Parathyroid adenoma (tissue), 2 donors: ENCODE data around the gene RBKS.

Experiments
- H2AFZ ChIP-seq: fragments of 300-600 bp; sonication (generic); one replicate; pipeline ENCODE4 v1.7.0; 2017; ENCODE audit warnings: antibody characterized with exemption, mild to moderate bottlenecking
- H3K27ac ChIP-seq: fragments of 300-600 bp; sonication (generic); one replicate; pipeline ENCODE4 v1.7.0; 2017
- H3K27me3 ChIP-seq: fragments of 300-600 bp; sonication (generic); one replicate; pipeline ENCODE4 v1.7.0; 2017; ENCODE audit warnings: low read length; ENCODE audit not compliant: control insufficient read depth, insufficient read depth
- H3K36me3 ChIP-seq: fragments of 300-600 bp; sonication (generic); one replicate; pipeline ENCODE4 v1.7.0; 2017; ENCODE audit warnings: low read length; ENCODE audit not compliant: control insufficient read depth, insufficient read depth
- H3K4me1 ChIP-seq: fragments of 300-600 bp; sonication (generic); one replicate; pipeline ENCODE4 v1.7.0; 2017; ENCODE audit warnings: control low read depth
- H3K4me2 ChIP-seq: fragments of 300-600 bp; sonication (generic); one replicate; pipeline ENCODE4 v1.7.0; 2017; ENCODE audit warnings: low read length
- H3K4me3 ChIP-seq: fragments of 300-600 bp; sonication (generic); one replicate; pipeline ENCODE4 v1.7.0; 2017; ENCODE audit warnings: low read depth, low read length
- H3K79me2 ChIP-seq: fragments of 300-600 bp; sonication (generic); one replicate; pipeline ENCODE4 v1.7.0; 2017; ENCODE audit warnings: control low read depth
- H3K9ac ChIP-seq: fragments of 300-600 bp; sonication (generic); one replicate; pipeline ENCODE4 v1.7.0; 2017; ENCODE audit warnings: mild to moderate bottlenecking
- H3K9me3 ChIP-seq: fragments of 300-600 bp; sonication (generic); one replicate; pipeline ENCODE4 v1.7.0; 2017; ENCODE audit warnings: low read length; ENCODE audit not compliant: control insufficient read depth
- TF ChIP-seq, protein P1 (sequence below): fragments of 300-600 bp; sonication (generic); IDR thresholded peaks from one replicate; pipeline ENCODE4 v1.7.0; 2017; ENCODE audit warnings: antibody characterized with exemption, mild to moderate bottlenecking
- donor health status: primary hyperparathyroidism.

Gene RBKS

DNA sequence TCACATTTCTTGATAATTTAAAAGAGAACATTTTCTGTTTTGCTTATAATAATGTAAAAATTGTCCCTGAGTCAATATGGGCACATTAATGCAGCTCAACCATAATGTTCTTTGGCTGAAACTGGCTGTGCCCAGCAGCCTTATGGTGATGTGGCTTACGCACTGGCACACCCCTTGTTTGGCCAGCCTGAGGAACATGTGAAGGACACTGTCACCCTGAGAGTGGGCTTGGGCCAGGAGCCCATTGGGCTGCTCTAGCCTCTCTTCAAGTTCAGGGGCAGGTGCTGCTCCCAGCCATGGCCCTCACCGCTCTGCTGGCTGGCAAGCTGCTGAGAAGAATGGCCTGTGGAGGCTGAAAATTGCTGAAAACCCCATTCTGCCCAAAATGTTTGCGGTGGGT lies 81.2 kb downstream of the RBKS start:
- Histone ChIP-seq H3K36me3 (no peaks in the 10 kb centered on the region), H3K4me2 (no peak overlapping the region), H3K27me3 (no peaks in the 10 kb centered on the region), H3K4me1 (no peaks in the 10 kb centered on the region), H3K4me3 (no peak overlapping the region), H3K27ac (no peak overlapping the region), H3K9me3 (no peaks in the 10 kb centered on the region), H2AFZ (no peak overlapping the region), H3K9ac (no peak overlapping the region), H3K79me2 (no peaks in the 10 kb centered on the region)
- TF ChIP-seq, protein P1, sequence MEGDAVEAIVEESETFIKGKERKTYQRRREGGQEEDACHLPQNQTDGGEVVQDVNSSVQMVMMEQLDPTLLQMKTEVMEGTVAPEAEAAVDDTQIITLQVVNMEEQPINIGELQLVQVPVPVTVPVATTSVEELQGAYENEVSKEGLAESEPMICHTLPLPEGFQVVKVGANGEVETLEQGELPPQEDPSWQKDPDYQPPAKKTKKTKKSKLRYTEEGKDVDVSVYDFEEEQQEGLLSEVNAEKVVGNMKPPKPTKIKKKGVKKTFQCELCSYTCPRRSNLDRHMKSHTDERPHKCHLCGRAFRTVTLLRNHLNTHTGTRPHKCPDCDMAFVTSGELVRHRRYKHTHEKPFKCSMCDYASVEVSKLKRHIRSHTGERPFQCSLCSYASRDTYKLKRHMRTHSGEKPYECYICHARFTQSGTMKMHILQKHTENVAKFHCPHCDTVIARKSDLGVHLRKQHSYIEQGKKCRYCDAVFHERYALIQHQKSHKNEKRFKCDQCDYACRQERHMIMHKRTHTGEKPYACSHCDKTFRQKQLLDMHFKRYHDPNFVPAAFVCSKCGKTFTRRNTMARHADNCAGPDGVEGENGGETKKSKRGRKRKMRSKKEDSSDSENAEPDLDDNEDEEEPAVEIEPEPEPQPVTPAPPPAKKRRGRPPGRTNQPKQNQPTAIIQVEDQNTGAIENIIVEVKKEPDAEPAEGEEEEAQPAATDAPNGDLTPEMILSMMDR = no peak

DNA sequence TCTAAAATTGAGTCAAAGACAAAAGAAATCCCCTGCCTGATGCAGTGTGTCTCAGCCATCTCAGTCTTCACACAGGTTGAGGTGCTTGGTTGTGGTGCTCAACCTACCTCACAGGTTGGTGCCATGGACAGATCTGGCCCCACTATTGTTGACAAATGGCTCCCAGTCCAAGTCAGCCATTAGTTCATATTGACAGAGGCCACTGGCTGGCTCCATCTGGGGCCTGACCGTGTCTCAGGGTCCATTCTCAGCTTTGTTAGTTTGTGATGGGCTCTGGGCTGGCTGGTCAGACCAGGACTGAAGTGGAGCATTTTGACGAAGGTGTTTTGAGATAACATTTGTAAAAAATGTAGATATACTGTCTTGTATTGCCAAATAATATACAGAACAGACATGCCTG lies 81.8 kb downstream of the RBKS start:
- Histone ChIP-seq H3K27me3 (no peaks in the 10 kb centered on the region), H3K4me2 (no peak overlapping the region), H3K9me3 (no peaks in the 10 kb centered on the region), H3K79me2 (no peaks in the 10 kb centered on the region), H3K27ac (no peak overlapping the region), H3K36me3 (no peaks in the 10 kb centered on the region), H3K4me3 (no peak overlapping the region), H2AFZ (no peak overlapping the region), H3K9ac (no peak overlapping the region), H3K4me1 (no peaks in the 10 kb centered on the region)
- TF ChIP-seq, protein P1 = no peak

DNA sequence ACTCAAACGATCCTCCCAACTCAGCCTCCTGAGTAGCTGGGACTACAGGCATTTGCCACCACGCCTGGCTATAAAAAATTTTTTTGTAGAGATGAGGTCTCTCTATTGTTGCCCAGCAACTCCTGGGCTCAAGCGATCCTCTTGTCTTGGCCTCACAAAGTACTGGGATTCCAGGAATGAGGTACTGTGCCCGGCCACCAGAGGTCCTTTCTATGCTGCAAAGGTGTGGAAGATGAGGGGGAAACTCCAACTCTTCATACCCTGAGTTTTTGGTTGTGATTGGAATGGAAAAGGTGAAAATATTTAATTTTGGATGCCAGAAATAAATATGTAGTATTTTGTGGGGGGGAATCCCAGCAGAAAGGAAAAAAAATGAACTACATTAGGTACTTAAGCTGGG lies 82.7 kb downstream of the RBKS start:
- no peak overlapping the region for H2AFZ ChIP-seq
- no peaks in the 10 kb centered on the region for H3K79me2 ChIP-seq
- no peak overlapping the region for H3K4me3 ChIP-seq
- H3K27me3 ChIP-seq = no peaks in the 10 kb centered on the region
- no peak overlapping the region for H3K9ac ChIP-seq
- H3K4me1 ChIP-seq = no peaks in the 10 kb centered on the region
- no peak overlapping the region for H3K27ac ChIP-seq
- TF ChIP-seq, protein P1 = peak; percentile 50
- no peak overlapping the region for H3K4me2 ChIP-seq
- no peaks in the 10 kb centered on the region for H3K9me3 ChIP-seq
- H3K36me3 ChIP-seq = no peaks in the 10 kb centered on the region

DNA sequence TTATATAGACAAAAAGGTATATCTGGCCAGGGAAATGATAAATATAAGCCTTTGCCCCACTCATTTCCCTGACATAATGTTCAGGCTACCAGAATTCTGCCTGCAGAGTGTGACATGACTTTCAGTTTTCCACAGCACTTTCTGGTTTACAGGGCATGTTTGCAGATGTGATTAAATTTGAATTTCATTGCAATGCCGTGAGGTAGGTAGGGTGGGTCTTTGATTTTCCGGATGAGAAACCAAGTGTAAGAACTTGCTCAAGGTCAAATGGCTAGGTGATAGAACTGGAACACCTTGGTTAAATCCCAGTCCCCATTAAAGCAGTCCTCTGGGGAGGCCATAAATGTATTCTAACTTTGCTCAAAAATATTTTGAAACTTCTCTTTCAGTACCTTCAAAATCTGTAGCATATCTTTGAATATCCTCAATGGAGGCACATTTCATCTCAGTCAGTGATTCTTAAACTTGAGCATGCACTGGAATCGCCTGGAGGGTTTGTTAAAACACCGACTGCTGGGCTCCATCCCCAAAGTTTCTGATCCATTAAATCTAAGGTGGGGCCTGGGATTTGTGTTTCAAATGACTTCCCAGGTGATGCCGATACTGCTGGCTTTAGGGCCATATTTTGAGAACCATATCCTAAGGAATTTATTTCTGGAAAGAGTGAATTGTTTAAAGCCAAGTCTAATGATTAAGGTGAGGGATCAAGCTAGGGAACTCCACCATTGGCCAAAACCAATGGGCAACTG lies 83.7 kb downstream of the RBKS start:
- H3K4me3 ChIP-seq = no peak overlapping the region
- no peak overlapping the region for H3K9ac ChIP-seq
- H3K79me2 ChIP-seq = no peaks in the 10 kb centered on the region
- no peaks in the 10 kb centered on the region for H3K9me3 ChIP-seq
- H2AFZ ChIP-seq = no peak overlapping the region
- no peaks in the 10 kb centered on the region for H3K4me1 ChIP-seq
- no peaks in the 10 kb centered on the region for H3K36me3 ChIP-seq
- no peaks in the 10 kb centered on the region for H3K27me3 ChIP-seq
- TF ChIP-seq, protein P1 = no peak
- no peak overlapping the region for H3K27ac ChIP-seq
- H3K4me2 ChIP-seq = no peak overlapping the region

DNA sequence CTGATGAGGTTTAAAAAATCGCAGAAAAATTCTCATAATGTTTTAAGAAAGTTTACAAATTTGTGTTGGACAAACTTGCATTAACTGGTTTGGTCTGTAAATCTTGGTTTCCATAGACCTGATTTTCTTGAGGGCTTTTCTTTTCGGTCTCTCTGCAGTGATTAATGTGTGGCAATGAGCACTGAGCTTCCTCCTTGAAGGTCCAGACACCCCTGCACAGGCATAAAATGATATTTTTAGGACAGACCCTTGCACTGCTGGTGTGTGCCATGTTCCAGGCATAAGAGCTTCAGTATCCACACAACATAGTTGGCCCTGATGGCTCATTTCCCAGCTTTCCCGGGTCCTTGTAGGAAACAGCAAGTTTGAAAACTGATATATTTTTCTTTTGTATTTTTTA lies 85.0 kb downstream of the RBKS start:
- TF ChIP-seq, protein P1 = no peak
- Histone ChIP-seq H3K9me3 (no peaks in the 10 kb centered on the region), H3K9ac (no peak overlapping the region)

More for the DNA sequence above, 85.0 kb downstream of the RBKS start:
- Histone ChIP-seq H3K36me3 (no peaks in the 10 kb centered on the region), H3K79me2 (no peaks in the 10 kb centered on the region), H3K4me1 (no peaks in the 10 kb centered on the region), H3K4me3 (no peak overlapping the region), H3K27ac (no peak overlapping the region), H3K27me3 (no peaks in the 10 kb centered on the region), H2AFZ (no peak overlapping the region), H3K4me2 (no peak overlapping the region)
